ENCODE results near the gene PLCB3. TPM values are rescaled to one million over a fixed set of nuclear protein-coding genes. Genes with fewer than 3 reads are reported as not detected.

PLCB3 gene
- total and polyA plus RNA-seq, 2 of the 13 experiments (the other 11 are each of a cell fraction or from before 2014, with no cell fraction given), result 7.5 to 13.8 TPM

GRCh38 chr11:64261556-64262080 is 10.3 kb downstream of the PLCB3 start:
- CTCF ChIA-PET (ENCODE audit: low intra/inter-chr PET ratio, low total read pairs), result no interaction called here
- TF ChIP-seq KDM5A (IDR thresholded peaks at IDR 0.05; ENCODE audit: borderline replicate concordance, low read length) (no peak), CHCHD3 (CRISPR knock-in tag; IDR thresholded peaks at IDR 0.05) (no peak), SSRP1 (CRISPR knock-in tag; IDR thresholded peaks at IDR 0.05) (no peak), ATF5 (CRISPR knock-in tag; IDR thresholded peaks at IDR 0.05; ENCODE audit: low read depth) (no peak), WIZ (CRISPR knock-in tag; IDR thresholded peaks at IDR 0.05) (no peak)
- Histone ChIP-seq H3K4me1 (ENCODE audit: insufficient read depth, low read length) (no peaks in the 10 kb centered on the region), H2AFZ (ENCODE audit: low read length) (no peak overlapping the region), H3K4me3 (replicated peaks in 1 of 3; ENCODE audit: insufficient read depth in 1 of 3, low read depth in 2 of 3, low read length in 3 of 3) (no peak overlapping the region), H3K4me2 (ENCODE audit: low read depth, low read length) (no peak overlapping the region), H3K79me2 (ENCODE audit: insufficient read depth, low read length) (no peaks in the 10 kb centered on the region), H3K27me3 (ENCODE audit: control insufficient read depth in 1 of 2, insufficient read depth in 2 of 2, low read length in 2 of 2) (no peaks in the 10 kb centered on the region), H3K27ac (ENCODE audit: extremely low read length, insufficient read depth, low read length) (no peak overlapping the region), H3K9me3 (ENCODE audit: low read length) (no peaks in the 10 kb centered on the region), H3K36me3 (replicated peaks in 1 of 2; ENCODE audit: control insufficient read depth in 1 of 2, insufficient read depth in 2 of 2, low read length in 2 of 2) (peaks cover 10 to 36% of the 10 kb centered on the region in 2 experiments; a peak in 4 of 5 replicates), H4K20me1 (ENCODE audit: insufficient read depth, low read length) (no peaks in the 10 kb centered on the region), H3K9ac (ENCODE audit: insufficient read depth, low read depth, low read length) (no peak overlapping the region)
- POLR2A ChIA-PET, result interaction anchor here (0.7 kb wide), 1 partner anchor 9 kb away, joined by 3 read pairs; no protein-coding TSS in a partner anchor
- intact Hi-C loops (cut with micrococcal nuclease; ENCODE audit: unreplicated experiment), result no loop called here
- no peak for ATAC-seq
- in situ Hi-C loops (cut with HindIII; ENCODE audit: extremely low pct_ligation_motif_present, low pct_unique_long_range_greater_than_20kb), result no loop called here
- DNase-seq (ENCODE audit: low spot score), result no peak
- no TSS peak for BruUV-seq (replicated peaks)
- no peak for FAIRE-seq
- WGBS (ENCODE audit: low lambda C conversion rate), result 96% methylated on average over 11 of the region's 18 CpGs

- in situ Hi-C loops (cut with HindIII; ENCODE audit: extremely low pct_ligation_motif_present, low pct_unique_long_range_greater_than_20kb) (no loop called here), intact Hi-C loops (cut with micrococcal nuclease; ENCODE audit: unreplicated experiment) (no loop called here)
- Histone ChIP-seq H3K36me3 (replicated peaks in 1 of 2; ENCODE audit: control insufficient read depth in 1 of 2, insufficient read depth in 2 of 2, low read length in 2 of 2) (peaks cover 9 to 35% of the 10 kb centered on the region in 2 experiments; a peak in 4 of 5 replicates), H4K20me1 (ENCODE audit: insufficient read depth, low read length) (no peaks in the 10 kb centered on the region), H3K27ac (ENCODE audit: extremely low read length, insufficient read depth, low read length) (no peak overlapping the region), H3K4me1 (ENCODE audit: insufficient read depth, low read length) (no peaks in the 10 kb centered on the region), H3K9me3 (ENCODE audit: low read length) (no peaks in the 10 kb centered on the region), H3K79me2 (ENCODE audit: insufficient read depth, low read length) (no peaks in the 10 kb centered on the region), H3K4me2 (ENCODE audit: low read depth, low read length) (no peak overlapping the region), H3K27me3 (ENCODE audit: control insufficient read depth in 1 of 2, insufficient read depth in 2 of 2, low read length in 2 of 2) (no peaks in the 10 kb centered on the region), H2AFZ (ENCODE audit: low read length) (no peak overlapping the region), H3K9ac (ENCODE audit: insufficient read depth, low read depth, low read length) (no peak overlapping the region), H3K4me3 (replicated peaks in 1 of 3; ENCODE audit: insufficient read depth in 1 of 3, low read depth in 2 of 3, low read length in 3 of 3) (no peak overlapping the region)
- POLR2A ChIA-PET, result no interaction called here
- BruUV-seq (replicated peaks), result no TSS peak
- WGBS (ENCODE audit: low lambda C conversion rate), result 98% methylated on average over 34 of the region's 42 CpGs
- no peak for ATAC-seq
- no peak for TF ChIP-seq NCOR1 (IDR thresholded peaks at IDR 0.05; ENCODE audit: borderline replicate concordance, low read length)
- no peak for TF ChIP-seq NFATC3 (CRISPR knock-in tag; IDR thresholded peaks at IDR 0.05)
- no peak for TF ChIP-seq KDM5A (IDR thresholded peaks at IDR 0.05; ENCODE audit: borderline replicate concordance, low read length)
- CTCF ChIA-PET (ENCODE audit: low intra/inter-chr PET ratio, low total read pairs), result no interaction called here
- FAIRE-seq, result no peak
- DNase-seq (ENCODE audit: low spot score), result no peak
Measured at GRCh38 chr11:64262271-64263002, 11.1 kb downstream of the PLCB3 start.
